Suprapubic skin (tissue), 4 donors: Measurements from ENCODE around the gene NPHP4.

Experiments used
- EP300 ChIP-seq: sonication (generic); formaldehyde crosslinking; IDR thresholded peaks from one replicate; pipeline ENCODE4 v1.6.1; 2017; ENCODE audit warnings: antibody characterized with exemption
- POLR2A ChIP-seq, 2 donors: fragments of 450-650 bp; IDR thresholded peaks; one replicate each; pipeline ENCODE4 v1.6.1; 2017; ENCODE audit warnings: antibody characterized with exemption in 2 of 2, mild to moderate bottlenecking in 2 of 2, moderate library complexity in 2 of 2
- POLR2AphosphoS5 ChIP-seq, 3 donors: sonication (generic); formaldehyde crosslinking; IDR thresholded peaks; one replicate each; pipeline ENCODE4 v1.6.1; 2017; ENCODE audit warnings: antibody characterized with exemption in 3 of 3
- TF ChIP-seq, protein P1 (sequence below), 2 donors: fragments of 200-600 bp in 1 of 2; fragments of 450-650 bp in 1 of 2; sonication (generic) in 1 of 2; IDR thresholded peaks; one replicate each; pipeline ENCODE4 v1.5.1; 2016 to 2019; ENCODE audit warnings: antibody characterized with exemption in 2 of 2, mild to moderate bottlenecking in 1 of 2, moderate library complexity in 1 of 2

- TF ChIP-seq, protein P1, sequence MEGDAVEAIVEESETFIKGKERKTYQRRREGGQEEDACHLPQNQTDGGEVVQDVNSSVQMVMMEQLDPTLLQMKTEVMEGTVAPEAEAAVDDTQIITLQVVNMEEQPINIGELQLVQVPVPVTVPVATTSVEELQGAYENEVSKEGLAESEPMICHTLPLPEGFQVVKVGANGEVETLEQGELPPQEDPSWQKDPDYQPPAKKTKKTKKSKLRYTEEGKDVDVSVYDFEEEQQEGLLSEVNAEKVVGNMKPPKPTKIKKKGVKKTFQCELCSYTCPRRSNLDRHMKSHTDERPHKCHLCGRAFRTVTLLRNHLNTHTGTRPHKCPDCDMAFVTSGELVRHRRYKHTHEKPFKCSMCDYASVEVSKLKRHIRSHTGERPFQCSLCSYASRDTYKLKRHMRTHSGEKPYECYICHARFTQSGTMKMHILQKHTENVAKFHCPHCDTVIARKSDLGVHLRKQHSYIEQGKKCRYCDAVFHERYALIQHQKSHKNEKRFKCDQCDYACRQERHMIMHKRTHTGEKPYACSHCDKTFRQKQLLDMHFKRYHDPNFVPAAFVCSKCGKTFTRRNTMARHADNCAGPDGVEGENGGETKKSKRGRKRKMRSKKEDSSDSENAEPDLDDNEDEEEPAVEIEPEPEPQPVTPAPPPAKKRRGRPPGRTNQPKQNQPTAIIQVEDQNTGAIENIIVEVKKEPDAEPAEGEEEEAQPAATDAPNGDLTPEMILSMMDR (IDR thresholded peaks at IDR 0.05) = no peak
- TF ChIP-seq POLR2A (IDR thresholded peaks at IDR 0.05) (no peak), EP300 (no peak), POLR2AphosphoS5 (IDR thresholded peaks at IDR 0.05) (no peak)
These were observed 54.8 kb downstream of the NPHP4 start for GRCh38 chr1:5937373-5937857.
